ENCODE data around the gene SLX1B. TPM values are rescaled to one million over a fixed set of nuclear protein-coding genes. Genes with fewer than 3 reads are reported as not detected.
"Not testable (repeated sequence)": the region's sequence is repeated elsewhere in the genome, so short reads cannot be mapped to it uniquely, and the experiment has no call there.

The SLX1B gene
- total RNA-seq (10 to 100 TPM in 4 of 6 donors, 1 to 10 TPM in 2; 6.5 to 22.1 (median 14.2) TPM), polyA plus RNA-seq (10 to 100 TPM; 11.4 to 15.3 TPM)

GRCh38 chr16:29454269-29454668 is at the start of gene SLX1B, which contains the start of gene BOLA2:
Gene SLX1B, plus strand, starts transcription at chr16:29454533.
Gene BOLA2, minus strand, starts transcription at chr16:29454351. Its CDS starts 98 bp downstream, at chr16:29454253.
- no CpG with 5 or more reads among the region's 33 CpGs for WGBS, 2 donors

GRCh38 chr16:29405249-29405648 is 49.1 kb upstream of the SLX1B start:
- H3K36me3 ChIP-seq: not testable (repeated sequence)

More at GRCh38 chr16:29454269-29454668, at the start of gene SLX1B, which contains the start of gene BOLA2:
- DNase-seq; H3K9me3 ChIP-seq; H3K4me1 ChIP-seq; H3K36me3 ChIP-seq; H3K4me3 ChIP-seq; H3K27me3 ChIP-seq; H3K27ac ChIP-seq; intact Hi-C loops (cut with DNase I): not testable (repeated sequence)
- FAIRE-seq (peak; percentile 96), ATAC-seq (peak; percentile 90 to 96 (median 91))

GRCh38 chr16:29423587-29423986 is 30.7 kb upstream of the SLX1B start:
- WGBS, 2 donors: 95 to 96% methylated on average over 2 of the region's 2 CpGs

More at GRCh38 chr16:29405249-29405648, 49.1 kb upstream of the SLX1B start:
- H3K27ac ChIP-seq; ATAC-seq; FAIRE-seq; H3K9me3 ChIP-seq; intact Hi-C loops (cut with DNase I); H3K4me1 ChIP-seq; H3K4me3 ChIP-seq; DNase-seq; H3K27me3 ChIP-seq: not testable (repeated sequence)
- 51% methylated on average over 7 of the region's 7 CpGs for WGBS, 2 donors

GRCh38 chr16:29425390-29425789 is 28.9 kb upstream of the SLX1B start:
- H3K9me3 ChIP-seq; H3K4me3 ChIP-seq; H3K27me3 ChIP-seq; H3K27ac ChIP-seq; DNase-seq; H3K4me1 ChIP-seq; FAIRE-seq; H3K36me3 ChIP-seq; ATAC-seq; intact Hi-C loops (cut with DNase I): not testable (repeated sequence)
- 89 to 100% methylated on average over 3 of the region's 3 CpGs for WGBS, 2 donors

More at GRCh38 chr16:29423587-29423986, 30.7 kb upstream of the SLX1B start:
- H3K27ac ChIP-seq; H3K4me3 ChIP-seq; H3K36me3 ChIP-seq; H3K27me3 ChIP-seq; H3K4me1 ChIP-seq; H3K9me3 ChIP-seq; ATAC-seq; DNase-seq; intact Hi-C loops (cut with DNase I); FAIRE-seq: not testable (repeated sequence)

- DNase-seq; H3K36me3 ChIP-seq; intact Hi-C loops (cut with DNase I); H3K4me1 ChIP-seq; H3K4me3 ChIP-seq; H3K27me3 ChIP-seq; H3K27ac ChIP-seq; H3K9me3 ChIP-seq; FAIRE-seq: not testable (repeated sequence)
- peak; percentile 27 to 54 (median 50) for ATAC-seq
- no CpG with 5 or more reads among the region's 21 CpGs for WGBS, 2 donors
Measured at GRCh38 chr16:29453754-29454153, 579 bp upstream of the SLX1B start.

GRCh38 chr16:29454828-29455227 is 495 bp downstream of the SLX1B start:
- H3K27me3 ChIP-seq; FAIRE-seq; intact Hi-C loops (cut with DNase I); H3K36me3 ChIP-seq; DNase-seq; H3K9me3 ChIP-seq; H3K27ac ChIP-seq; H3K4me3 ChIP-seq; H3K4me1 ChIP-seq: not testable (repeated sequence)
- WGBS, 2 donors: no CpG with 5 or more reads among the region's 29 CpGs
- ATAC-seq: peak; percentile 68 to 86 (median 76)

GRCh38 chr16:29457660-29458059 is 3.3 kb downstream of the SLX1B start:
- H3K9me3 ChIP-seq; intact Hi-C loops (cut with DNase I); ATAC-seq; H3K27me3 ChIP-seq; FAIRE-seq; H3K4me1 ChIP-seq; H3K27ac ChIP-seq; H3K36me3 ChIP-seq; H3K4me3 ChIP-seq: not testable (repeated sequence)
- peak in 3 of 6 donors; percentile 4 to 10 (median 7) for DNase-seq
- 90 to 100% methylated on average over 1 of the region's 2 CpGs for WGBS, 2 donors

- H3K4me1 ChIP-seq; H3K36me3 ChIP-seq; H3K4me3 ChIP-seq; DNase-seq; FAIRE-seq; intact Hi-C loops (cut with DNase I); H3K9me3 ChIP-seq; H3K27ac ChIP-seq; H3K27me3 ChIP-seq: not testable (repeated sequence)
- peak; percentile 74 to 82 (median 80) for ATAC-seq
- no CpG with 5 or more reads among the region's 13 CpGs for WGBS, 2 donors
Measured at GRCh38 chr16:29459706-29460646, 5.6 kb downstream of the SLX1B start, which contains the start of gene SULT1A4. Gene SULT1A4, plus strand, starts transcription at chr16:29459913. Its CDS starts 1,473 bp downstream, at chr16:29461386.

GRCh38 chr16:29460647-29461030 is 6.3 kb downstream of the SLX1B start:
- FAIRE-seq; DNase-seq; H3K36me3 ChIP-seq; H3K27ac ChIP-seq; H3K4me1 ChIP-seq; H3K9me3 ChIP-seq; H3K27me3 ChIP-seq; H3K4me3 ChIP-seq; intact Hi-C loops (cut with DNase I): not testable (repeated sequence)
- WGBS, 2 donors: no CpG with 5 or more reads among the region's 9 CpGs
- ATAC-seq: peak; percentile 63 to 79 (median 66)

- H3K27ac ChIP-seq; H3K27me3 ChIP-seq; H3K4me1 ChIP-seq; H3K9me3 ChIP-seq; H3K4me3 ChIP-seq; FAIRE-seq; H3K36me3 ChIP-seq; intact Hi-C loops (cut with DNase I); DNase-seq: not testable (repeated sequence)
- WGBS, 2 donors: no CpG with 5 or more reads among the region's 57 CpGs
- ATAC-seq: peak; percentile 56 to 74 (median 64)
Measured at GRCh38 chr16:29465985-29466824, 11.9 kb downstream of the SLX1B start.

- H3K27me3 ChIP-seq; DNase-seq; H3K36me3 ChIP-seq; H3K9me3 ChIP-seq; FAIRE-seq; H3K4me1 ChIP-seq; H3K4me3 ChIP-seq; H3K27ac ChIP-seq; intact Hi-C loops (cut with DNase I): not testable (repeated sequence)
- WGBS, 2 donors: no CpG with 5 or more reads among the region's 33 CpGs
- peak; percentile 27 to 35 (median 34) for ATAC-seq
Measured at GRCh38 chr16:29466904-29467303, 12.6 kb downstream of the SLX1B start.

All from pancreas (tissue), 10 donors.